Neural cell (in vitro differentiated cells): ENCODE results near the gene CDH3. TPM values are rescaled to one million over a fixed set of nuclear protein-coding genes. Genes with fewer than 3 reads are reported as not detected.

Experiments used
- H2AFZ ChIP-seq: fragments of 200-600, 300-800 bp; sonication (generic), shearing (Covaris generic); 2 replicates; pipeline ENCODE4 v1.6.0; 2014; ENCODE audit warnings: low read depth, mild to moderate bottlenecking, antibody characterized with exemption, low read length, moderate library complexity
- H3F3A ChIP-seq: fragments of 200-600 bp; shearing (Covaris generic); 2 replicates; pipeline ENCODE4 v1.6.1; 2016; ENCODE audit warnings: mild to moderate bottlenecking, moderate library complexity, mixed read lengths, antibody characterized with exemption, low read length; ENCODE audit not compliant: insufficient read depth, poor library complexity, severe bottlenecking
- H3K27ac ChIP-seq: fragments of 200-600, 300-800 bp; sonication (generic), shearing (Covaris generic); 2 replicates; pipeline ENCODE4 v1.5.1; 2014; ENCODE audit warnings: mild to moderate bottlenecking, low read length, moderate library complexity
- H3K27me3 ChIP-seq: fragments of 300-800, 200-600 bp; sonication (generic), shearing (Covaris generic); 2 replicates; pipeline ENCODE4 v1.6.0; 2014; ENCODE audit warnings: mild to moderate bottlenecking, low read depth, low read length, moderate library complexity; ENCODE audit not compliant: insufficient read depth
- H3K36me3 ChIP-seq: fragments of 300-800, 200-600 bp; sonication (generic), shearing (Covaris generic); 2 replicates; pipeline ENCODE4 v1.5.1; 2014; ENCODE audit warnings: mild to moderate bottlenecking, antibody characterized with exemption, low read length, moderate library complexity; ENCODE audit not compliant: insufficient read depth
- H3K4me2 ChIP-seq: fragments of 300-800, 200-600 bp; sonication (generic), shearing (Covaris generic); 2 replicates; pipeline ENCODE4 v1.6.0; 2014; ENCODE audit warnings: mild to moderate bottlenecking, low read length
- H3K4me3 ChIP-seq: fragments of 300-800, 200-600 bp; sonication (generic), shearing (Covaris generic); 2 replicates; pipeline ENCODE4 v1.5.1; 2014; ENCODE audit warnings: mild to moderate bottlenecking, low read length, moderate library complexity
- H3K79me2 ChIP-seq: fragments of 200-600 bp; shearing (Covaris generic); replicated peaks from 2 replicates; pipeline ENCODE4 v1.6.0; 2014; ENCODE audit warnings: mild to moderate bottlenecking, low read length, moderate library complexity; ENCODE audit not compliant: insufficient read depth
- H3K9ac ChIP-seq: fragments of 300-800, 200-600 bp; sonication (generic), shearing (Covaris generic); 2 replicates; pipeline ENCODE4 v1.6.1; 2016; ENCODE audit warnings: mild to moderate bottlenecking, low read length, mixed read lengths
- H3K9me2 ChIP-seq: fragments of 200-600 bp; shearing (Covaris generic); 2 replicates; pipeline ENCODE4 v1.6.1; 2016; ENCODE audit warnings: mild to moderate bottlenecking, low read length, mixed read lengths; ENCODE audit not compliant: insufficient read depth
- H3K9me3 ChIP-seq: fragments of 200-600, 300-800 bp; sonication (generic), shearing (Covaris generic); 2 replicates; pipeline ENCODE4 v1.6.1; 2016; ENCODE audit warnings: mild to moderate bottlenecking, mixed run types, low read length, moderate library complexity, mixed read lengths
- H4K20me1 ChIP-seq: fragments of 200-600 bp; shearing (Covaris generic); 2 replicates; pipeline ENCODE4 v1.6.1; 2016; ENCODE audit warnings: mild to moderate bottlenecking, mixed run types; ENCODE audit not compliant: insufficient read depth
- EZH2 ChIP-seq: fragments of 200-600, 300-800 bp; shearing (Covaris generic), sonication (generic); IDR thresholded peaks from 2 replicates; pipeline ENCODE4 v1.6.1; 2014; ENCODE audit warnings: antibody characterized with exemption, low read length, borderline replicate concordance, mild to moderate bottlenecking; ENCODE audit not compliant: insufficient read depth, poor library complexity, severe bottlenecking
- MXI1 ChIP-seq: fragments of 450-650 bp; conservative IDR thresholded peaks from 2 replicates; pipeline ENCODE4 v1.6.1; 2014; ENCODE audit warnings: antibody characterized with exemption, mild to moderate bottlenecking; ENCODE audit not compliant: poor library complexity, severe bottlenecking
- POLR2AphosphoS5 ChIP-seq: IDR thresholded peaks from 2 replicates; pipeline ENCODE4 v1.6.1; 2012
- REST ChIP-seq: IDR thresholded peaks from 2 replicates; pipeline ENCODE4 v1.6.1; 2012; ENCODE audit warnings: borderline replicate concordance
- SMC3 ChIP-seq: fragments of 450-650 bp; conservative IDR thresholded peaks from 2 replicates; pipeline ENCODE4 v1.6.1; 2014; ENCODE audit warnings: antibody characterized with exemption, mild to moderate bottlenecking, moderate library complexity; ENCODE audit not compliant: poor library complexity
- TAF1 ChIP-seq: IDR thresholded peaks from 2 replicates; pipeline ENCODE4 v1.6.1; 2012; ENCODE audit warnings: low read depth
- polyA plus RNA-seq: library from polyadenylated mRNA; depleted of rRNA; stranded (reverse); fragments of >200 nt; gene quantifications from 2 replicates; pipeline ENCODE4 v1.2.3, GENCODE V29; 2014

Gene CDH3
- polyA plus RNA-seq, 1 donor from 2014 or later = 9.1 TPM

DNA sequence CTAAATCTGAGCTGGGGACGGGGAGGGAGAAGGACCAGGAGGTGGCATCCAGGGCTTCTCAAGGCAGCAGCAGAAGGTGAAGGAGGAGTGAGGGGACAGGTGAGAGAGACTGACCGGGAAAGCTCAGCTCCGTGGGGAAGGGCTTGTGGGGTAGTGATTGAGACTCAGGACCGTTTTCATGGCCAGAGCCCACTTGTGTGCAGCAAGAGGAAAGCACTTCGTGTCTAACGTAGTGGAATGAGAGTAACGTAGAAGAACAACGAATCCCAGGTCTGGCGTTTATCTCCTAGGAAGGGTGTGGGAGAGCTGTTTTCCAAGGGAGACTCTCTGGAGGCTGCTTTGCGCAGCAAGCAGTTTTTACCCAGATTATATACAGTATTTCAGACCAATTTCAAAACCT is 1.3 kb upstream of the CDH3 start:
- H3K4me2 ChIP-seq = no peak overlapping the region
- H3K27me3 ChIP-seq = peaks cover 55% of the 10 kb centered on the region
- no peak overlapping the region for H3K9ac ChIP-seq

DNA sequence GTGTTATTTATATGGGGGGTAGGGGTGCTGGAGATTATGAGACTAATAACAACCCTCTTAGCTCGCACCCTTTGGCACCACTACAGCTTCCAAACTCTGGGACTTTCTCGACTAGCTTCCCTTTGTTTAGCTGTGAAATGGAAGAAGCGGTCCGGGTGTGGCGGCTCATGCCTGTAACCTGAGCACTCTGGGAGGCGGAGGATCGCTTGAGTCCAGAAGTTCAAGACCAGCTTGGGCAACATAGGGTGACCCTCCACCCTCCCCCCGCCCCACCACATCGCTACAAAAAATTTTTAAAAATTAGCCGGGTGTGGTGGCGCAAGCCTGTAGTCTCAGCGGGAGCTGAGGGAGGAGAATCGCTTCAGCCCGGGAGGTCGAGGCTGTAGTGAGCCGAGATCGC is 814 bp upstream of the CDH3 start:
- no peak for TF ChIP-seq TAF1
- TF ChIP-seq POLR2AphosphoS5 = no peak
- no peak overlapping the region for H3K27ac ChIP-seq

More for the DNA sequence above, 1.3 kb upstream of the CDH3 start:
- Histone ChIP-seq H3K4me3 (no peak overlapping the region), H3K79me2 (no peaks in the 10 kb centered on the region), H3K9me2 (no peaks in the 10 kb centered on the region), H3K36me3 (no peaks in the 10 kb centered on the region), H4K20me1 (no peaks in the 10 kb centered on the region), H3K9me3 (no peaks in the 10 kb centered on the region), H3F3A (no peaks in the 10 kb centered on the region), H3K27ac (no peak overlapping the region), H2AFZ (no peak overlapping the region)
- no peak for TF ChIP-seq POLR2AphosphoS5
- TF ChIP-seq SMC3 = no peak
- TF ChIP-seq MXI1 = no peak
- no peak for TF ChIP-seq EZH2
- no peak for TF ChIP-seq REST
- TF ChIP-seq TAF1 = no peak

DNA sequence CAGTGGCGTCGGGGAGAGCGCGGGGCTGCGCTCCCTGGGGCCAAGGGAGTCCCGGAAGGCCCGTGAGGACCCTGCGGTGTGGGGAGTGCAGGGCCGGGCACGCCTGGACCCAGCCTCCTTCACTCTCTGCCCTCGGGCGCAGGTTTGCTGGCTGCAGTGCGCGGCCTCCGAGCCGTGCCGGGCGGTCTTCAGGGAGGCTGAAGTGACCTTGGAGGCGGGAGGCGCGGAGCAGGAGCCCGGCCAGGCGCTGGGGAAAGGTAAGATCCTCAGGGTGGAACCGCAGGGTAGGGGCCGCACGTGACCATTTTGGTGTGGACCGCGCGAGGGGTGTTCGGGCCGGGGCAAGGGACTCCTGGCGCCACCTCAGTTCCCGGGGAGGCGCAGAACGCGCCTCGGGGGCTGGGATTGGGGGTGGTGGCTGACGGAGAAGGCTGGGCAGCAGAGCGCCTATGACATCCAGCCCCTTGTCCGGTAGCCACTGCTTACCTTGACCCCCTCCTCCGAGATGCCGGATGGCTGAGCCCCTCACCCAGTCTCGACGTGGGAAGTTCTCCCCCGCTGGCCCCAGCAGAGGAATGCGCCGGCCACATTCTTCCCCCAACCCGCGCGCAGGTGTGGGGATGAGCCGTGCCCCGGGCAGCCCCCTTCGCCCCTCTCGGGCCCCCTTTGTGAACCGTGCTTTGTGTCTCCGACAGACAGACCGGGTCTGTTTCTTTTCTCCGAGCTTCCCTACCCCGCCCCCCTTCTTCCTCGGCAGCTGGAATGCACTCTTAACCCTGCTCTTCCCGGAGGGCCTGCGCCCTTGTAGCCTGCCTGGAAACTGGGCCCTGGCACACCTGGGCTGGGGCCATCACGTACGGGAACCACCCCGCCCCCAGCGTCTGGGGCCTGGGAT is 631 bp downstream of the CDH3 start:
- Histone ChIP-seq H3K9me3 (no peaks in the 10 kb centered on the region), H4K20me1 (no peaks in the 10 kb centered on the region), H2AFZ (peak overlapping the region; percentile 27), H3K9me2 (no peaks in the 10 kb centered on the region), H3K36me3 (no peaks in the 10 kb centered on the region), H3K27ac (no peak overlapping the region), H3F3A (no peaks in the 10 kb centered on the region), H3K4me2 (peak overlapping the region; percentile 30), H3K4me3 (peak overlapping the region; percentile 66), H3K9ac (peak overlapping the region; percentile 38), H3K79me2 (no peaks in the 10 kb centered on the region), H3K27me3 (peaks cover 55% of the 10 kb centered on the region)
- TF ChIP-seq EZH2 (no peak), TAF1 (no peak), POLR2AphosphoS5 (no peak), SMC3 (no peak)

More for the DNA sequence above, 814 bp upstream of the CDH3 start:
- no peaks in the 10 kb centered on the region for H3K9me3 ChIP-seq
- H4K20me1 ChIP-seq = no peaks in the 10 kb centered on the region
- H3K36me3 ChIP-seq = no peaks in the 10 kb centered on the region
- peaks cover 55% of the 10 kb centered on the region for H3K27me3 ChIP-seq
- no peaks in the 10 kb centered on the region for H3F3A ChIP-seq
- H3K9me2 ChIP-seq = no peaks in the 10 kb centered on the region
- no peak overlapping the region for H2AFZ ChIP-seq
- H3K9ac ChIP-seq = peak overlapping the region; percentile 38
- H3K4me2 ChIP-seq = no peak overlapping the region
- H3K4me3 ChIP-seq = peak overlapping the region; percentile 66
- H3K79me2 ChIP-seq = no peaks in the 10 kb centered on the region
